Neural progenitor cell (in vitro differentiated cells): ENCODE data around the gene MRAP2.

ENCODE experiments used
- CTCF ChIP-seq: fragments of 200-600 bp; sonication (generic); IDR thresholded peaks from 2 replicates; pipeline ENCODE4 v1.5.1; 2017; ENCODE audit warnings: antibody characterized with exemption, mild to moderate bottlenecking
- EZH2 ChIP-seq: fragments of 200-600 bp; sonication (generic); IDR thresholded peaks from 2 replicates; pipeline ENCODE4 v1.6.1; 2017; ENCODE audit warnings: antibody characterized with exemption, mild to moderate bottlenecking, moderate library complexity

GRCh38 chr6:84019842-84020211, 13.7 kb upstream of the MRAP2 start:
- TF ChIP-seq EZH2 (no peak), CTCF (no peak)
